SK-N-SH (cell line): ENCODE measurements around the gene ASCC3. TPM values are rescaled to one million over a fixed set of nuclear protein-coding genes. Genes with fewer than 3 reads are reported as not detected.
A peak's percentile ranks its signal among the peaks of the same experiment; 100 is the strongest.

ENCODE experiments used
- CTCF ChIA-PET: fragments of 300-600, 350-600 bp; formaldehyde crosslinking; extraction: SDS; loops from one replicate; lab custom pipeline; 2021; lab: Yijun Ruan, JAX
- POLR2A ChIA-PET: fragments of 350-600 bp; sonication (Branson Sonifier 250); formaldehyde crosslinking; extraction: SDS; loops from one replicate; lab custom pipeline; 2020; ENCODE audit warnings: antibody characterized with exemption, inconsistent platforms; lab: Yijun Ruan, JAX
- DNase-seq: peaks from one replicate; pipeline ENCODE4 v3.0.0; 2012
- H2AFZ ChIP-seq: fragments of 200-600 bp; sonication (generic); 2 replicates; pipeline ENCODE4 v1.8.1; 2016; ENCODE audit warnings: antibody characterized with exemption, mild to moderate bottlenecking, low read depth
- H3F3A ChIP-seq: fragments of 200-600 bp; sonication (generic); replicated peaks from 2 replicates; pipeline ENCODE3; 2016; ENCODE audit warnings: antibody characterized with exemption, mild to moderate bottlenecking; ENCODE audit not compliant: insufficient read depth
- H3K27ac ChIP-seq, 2 experiments: fragments of 200-500 bp in 1 of 2; fragments of 200-600 bp in 1 of 2; sonication (Bioruptor generic) in 1 of 2; sonication (generic), shearing (Covaris generic) in 1 of 2; 2 replicates each; pipeline versions ENCODE4 v1.5.1 to v1.6.1; 2014 to 2016; ENCODE audit warnings: low read depth in 2 of 2, inconsistent platforms in 1 of 2, low read length in 1 of 2, mild to moderate bottlenecking in 1 of 2, mixed read lengths in 1 of 2
- H3K27me3 ChIP-seq: fragments of 200-600 bp; sonication (generic), shearing (Covaris generic); 2 replicates; pipeline ENCODE4 v1.6.1; 2016; ENCODE audit warnings: mixed run types; ENCODE audit not compliant: insufficient read depth
- H3K36me3 ChIP-seq, 2 experiments: fragments of 200-500 bp in 1 of 2; fragments of 200-600 bp in 1 of 2; sonication (Bioruptor generic) in 1 of 2; sonication (generic) in 1 of 2; replicated peaks in 1 of 2; 2 replicates each; pipeline versions ENCODE3 to v1.5.1; 2014 to 2016; ENCODE audit warnings: low read length in 1 of 2, mild to moderate bottlenecking in 1 of 2; ENCODE audit not compliant: insufficient read depth in 2 of 2, control insufficient read depth in 1 of 2
- H3K4me1 ChIP-seq, 2 experiments: fragments of 200-500 bp in 1 of 2; fragments of 200-600 bp in 1 of 2; sonication (Bioruptor generic) in 1 of 2; sonication (generic), shearing (Covaris generic) in 1 of 2; 2 replicates each; pipeline versions ENCODE4 v1.5.1 to v1.6.1; 2014 to 2016; ENCODE audit warnings: low read depth in 1 of 2, low read length in 1 of 2, mixed run types in 1 of 2; ENCODE audit not compliant: insufficient read depth in 2 of 2, control insufficient read depth in 1 of 2
- H3K4me2 ChIP-seq: fragments of 200-600 bp; sonication (generic), shearing (Covaris generic); 2 replicates; pipeline ENCODE4 v1.6.1; 2017; ENCODE audit warnings: mixed run types
- H3K4me3 ChIP-seq, 2 experiments: fragments of 200-500 bp in 1 of 2; fragments of 200-600 bp in 1 of 2; sonication (Bioruptor generic) in 1 of 2; sonication (generic), shearing (Covaris generic) in 1 of 2; 2 replicates each; pipeline versions ENCODE4 v1.5.1 to v1.8.1; 2014 to 2016; ENCODE audit warnings: low read depth in 2 of 2, inconsistent platforms in 1 of 2, low read length in 1 of 2, mild to moderate bottlenecking in 1 of 2, mixed read lengths in 1 of 2, moderate library complexity in 1 of 2
- H3K79me2 ChIP-seq: fragments of 200-600 bp; sonication (generic); 2 replicates; pipeline ENCODE4 v1.8.1; 2017; ENCODE audit warnings: mild to moderate bottlenecking; ENCODE audit not compliant: insufficient read depth
- H3K9ac ChIP-seq: fragments of 200-600 bp; sonication (generic); 2 replicates; pipeline ENCODE4 v1.6.1; 2017; ENCODE audit warnings: mixed run types
- H3K9me2 ChIP-seq: fragments of 200-600 bp; sonication (generic); 2 replicates; pipeline ENCODE4 v1.6.1; 2017; ENCODE audit warnings: mixed run types
- H3K9me3 ChIP-seq: fragments of 200-600 bp; sonication (generic); 2 replicates; pipeline ENCODE4 v1.6.1; 2017; ENCODE audit warnings: mixed run types, mild to moderate bottlenecking, moderate library complexity
- H4K20me1 ChIP-seq: fragments of 200-600 bp; sonication (generic); 2 replicates; pipeline ENCODE4 v1.6.1; 2017; ENCODE audit warnings: mild to moderate bottlenecking, mixed run types; ENCODE audit not compliant: insufficient read depth
- CHD2 ChIP-seq: fragments of 150-350 bp; IDR thresholded peaks from 2 replicates; pipeline ENCODE4 v1.6.1; 2018; ENCODE audit warnings: low read length; ENCODE audit not compliant: partially characterized antibody
- ELF1 ChIP-seq: IDR thresholded peaks from 2 replicates; pipeline ENCODE4 v1.4.0; 2012
- EP300 ChIP-seq, 2 experiments: IDR thresholded peaks; 2 replicates each; pipeline versions ENCODE4 v1.4.0 to v1.6.1; 2012; ENCODE audit warnings: borderline replicate concordance in 1 of 2, low read depth in 1 of 2, low read length in 1 of 2
- FOSL2 ChIP-seq: IDR thresholded peaks from 2 replicates; pipeline ENCODE4 v1.4.0; 2012; ENCODE audit warnings: low read depth, mild to moderate bottlenecking, moderate library complexity, borderline replicate concordance
- FOXJ3 ChIP-seq: sonication (generic); formaldehyde crosslinking; IDR thresholded peaks from 2 replicates; pipeline ENCODE4 v1.5.1; 2020; ENCODE audit warnings: mild to moderate bottlenecking, missing genetic modification reagents
- GABPA ChIP-seq: IDR thresholded peaks from 2 replicates; pipeline ENCODE4 v1.4.0; 2012; ENCODE audit warnings: low read depth, mild to moderate bottlenecking
- GATA2 ChIP-seq: sonication (generic); formaldehyde crosslinking; IDR thresholded peaks from 2 replicates; pipeline ENCODE4 v1.5.0; 2020; ENCODE audit warnings: mild to moderate bottlenecking, missing genetic modification reagents
- MEF2A ChIP-seq: IDR thresholded peaks from 2 replicates; pipeline ENCODE4 v1.4.0; 2012; ENCODE audit warnings: low read depth, borderline replicate concordance
- MXI1 ChIP-seq: IDR thresholded peaks from 2 replicates; pipeline ENCODE4 v1.6.1; 2012; ENCODE audit warnings: mild to moderate bottlenecking, low read depth, low read length, improper control_type of control experiment
- NFIC ChIP-seq: IDR thresholded peaks from 2 replicates; pipeline ENCODE4 v1.4.0; 2012; ENCODE audit warnings: borderline replicate concordance
- RAD21 ChIP-seq: IDR thresholded peaks from 2 replicates; pipeline ENCODE4 v1.6.1; 2012; ENCODE audit warnings: mild to moderate bottlenecking, low read length
- RCOR1 ChIP-seq: fragments of 150-350 bp; IDR thresholded peaks from 2 replicates; pipeline ENCODE4 v1.6.1; 2017; ENCODE audit warnings: antibody characterized with exemption, low read length
- RFX5 ChIP-seq: IDR thresholded peaks from 2 replicates; pipeline ENCODE4 v1.6.1; 2012; ENCODE audit warnings: mild to moderate bottlenecking, improper control_type of control experiment, low read length
- SMC3 ChIP-seq: IDR thresholded peaks from 2 replicates; pipeline ENCODE4 v1.6.1; 2012; ENCODE audit warnings: low read depth, low read length, improper control_type of control experiment
- TCF12 ChIP-seq: IDR thresholded peaks from 2 replicates; pipeline ENCODE4 v1.4.0; 2012
- YY1 ChIP-seq: IDR thresholded peaks from 2 replicates; pipeline ENCODE4 v1.4.0; 2012; ENCODE audit warnings: low read depth, mild to moderate bottlenecking
- WGBS: methylation state at CpG from one replicate; pipeline ENCODE4 v1.1.6; 2017; ENCODE audit warnings: low lambda C conversion rate; 5-methylcytosine and 5-hydroxymethylcytosine counted together
- polyA plus RNA-seq, 3 experiments: library from polyadenylated mRNA; depleted of rRNA; stranded (reverse); fragments of >200 nt; gene quantifications; 2 replicates each; pipeline ENCODE4 v1.2.3, GENCODE V29; 2012
- TF ChIP-seq, protein P1 (sequence below): fragments of 200-600 bp; sonication (generic); IDR thresholded peaks from 2 replicates; pipeline ENCODE4 v1.6.1; 2017; ENCODE audit warnings: antibody characterized with exemption, mild to moderate bottlenecking, moderate library complexity
- TF ChIP-seq, protein P2 (sequence below): IDR thresholded peaks from 2 replicates; pipeline ENCODE4 v1.4.0; 2012; ENCODE audit warnings: low read depth, borderline replicate concordance

ASCC3 gene
- polyA plus RNA-seq, 1 of the 3 experiments (the other 2 are of a cell fraction): 17.9 TPM

DNA sequence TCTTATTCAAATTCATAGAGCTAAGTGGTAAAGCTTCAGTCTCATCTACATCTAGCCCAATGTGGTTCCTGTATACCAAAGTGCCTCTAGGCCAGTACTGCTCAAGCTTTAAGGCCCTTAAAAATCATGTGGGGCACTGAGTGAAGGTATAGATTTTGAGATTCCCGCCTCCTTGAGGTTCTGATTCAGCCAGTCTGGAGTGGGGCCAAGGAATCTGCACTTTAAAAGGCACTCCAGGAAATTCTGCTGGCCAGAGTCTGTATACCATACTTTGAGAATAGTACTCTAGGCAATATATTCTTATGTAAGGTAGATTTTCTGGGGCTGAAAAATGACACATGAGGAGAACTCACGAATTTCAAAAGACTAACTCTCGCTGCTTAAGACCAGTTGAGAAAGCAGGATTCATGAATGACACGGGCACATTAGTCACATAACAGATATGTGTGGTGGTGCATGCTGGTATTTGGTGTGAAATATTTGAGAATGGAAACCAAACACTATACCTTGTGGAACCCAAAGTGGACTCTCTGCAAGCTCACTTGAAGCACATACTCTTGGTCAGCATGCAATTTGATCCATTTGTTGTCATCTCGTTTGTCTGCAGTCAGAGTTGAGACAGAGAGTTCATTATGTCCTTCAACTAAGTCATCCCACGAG is 368.8 kb downstream of the ASCC3 start:
- Histone ChIP-seq H3K4me2 (no peak overlapping the region), H3K9me3 (no peaks in the 10 kb centered on the region), H3K4me3 (no peak overlapping the region), H3K9me2 (no peaks in the 10 kb centered on the region), H3K79me2 (no peaks in the 10 kb centered on the region), H3K9ac (no peak overlapping the region), H2AFZ (no peak overlapping the region), H3F3A (peaks cover 7% of the 10 kb centered on the region), H3K4me1 (peaks cover 0 to 13% of the 10 kb centered on the region in 2 experiments; a peak in 2 of 4 replicates), H3K36me3 (peaks cover 43 to 46% of the 10 kb centered on the region in 2 experiments), H3K27ac (no peak overlapping the region), H4K20me1 (no peaks in the 10 kb centered on the region), H3K27me3 (no peaks in the 10 kb centered on the region)
- 89% methylated on average over 6 of the region's 6 CpGs for WGBS
- ChIA-PET POLR2A (no interaction called here), CTCF (interaction anchor here (0.8 kb wide), 1 partner anchor 46 kb away, joined by 3 read pairs; no protein-coding TSS in a partner anchor)
- no peak for DNase-seq
- TF ChIP-seq NFIC: 0 out of 2 replicates have a peak, but pooled peaks have one; percentile 9
- TF ChIP-seq GABPA: no peak
- TF ChIP-seq MXI1: no peak
- no peak for TF ChIP-seq FOXJ3
- TF ChIP-seq RFX5: no peak
- no peak for TF ChIP-seq RAD21
- TF ChIP-seq FOSL2: no peak

DNA sequence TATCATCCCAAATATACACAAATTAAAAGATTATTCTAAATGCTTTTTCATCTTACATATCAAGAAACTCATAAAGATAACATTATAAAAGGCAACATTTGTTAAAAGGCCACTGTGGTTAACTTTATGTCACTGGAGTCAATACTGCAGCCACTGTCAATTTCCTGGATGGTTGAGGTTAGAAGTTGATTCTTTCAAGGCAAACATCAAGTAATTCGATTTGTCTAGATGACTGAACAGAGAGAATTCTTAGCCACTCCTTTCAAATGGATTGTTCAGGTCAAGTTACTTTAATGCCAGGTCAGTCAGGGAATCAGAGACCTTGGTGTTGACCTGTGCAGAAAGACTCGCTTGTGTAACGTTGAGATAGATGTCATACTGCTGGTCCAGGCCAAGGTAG is 372.0 kb downstream of the ASCC3 start:
- Histone ChIP-seq H3K4me2 (no peak overlapping the region), H3K36me3 (peaks cover 27 to 42% of the 10 kb centered on the region in 2 experiments), H3K27ac (no peak overlapping the region), H3K9me3 (no peaks in the 10 kb centered on the region), H3K4me3 (no peak overlapping the region), H3K4me1 (no peaks in the 10 kb centered on the region), H3K27me3 (no peaks in the 10 kb centered on the region), H3K9ac (no peak overlapping the region), H3K79me2 (no peaks in the 10 kb centered on the region), H4K20me1 (no peaks in the 10 kb centered on the region), H3K9me2 (no peaks in the 10 kb centered on the region), H3F3A (peaks cover 7% of the 10 kb centered on the region), H2AFZ (no peak overlapping the region)
- WGBS: 87% methylated on average over 3 of the region's 3 CpGs
- ChIA-PET POLR2A (no interaction called here), CTCF (no interaction called here)
- DNase-seq: no peak
- TF ChIP-seq ELF1 (no peak), RCOR1 (no peak)
- TF ChIP-seq, protein P1, sequence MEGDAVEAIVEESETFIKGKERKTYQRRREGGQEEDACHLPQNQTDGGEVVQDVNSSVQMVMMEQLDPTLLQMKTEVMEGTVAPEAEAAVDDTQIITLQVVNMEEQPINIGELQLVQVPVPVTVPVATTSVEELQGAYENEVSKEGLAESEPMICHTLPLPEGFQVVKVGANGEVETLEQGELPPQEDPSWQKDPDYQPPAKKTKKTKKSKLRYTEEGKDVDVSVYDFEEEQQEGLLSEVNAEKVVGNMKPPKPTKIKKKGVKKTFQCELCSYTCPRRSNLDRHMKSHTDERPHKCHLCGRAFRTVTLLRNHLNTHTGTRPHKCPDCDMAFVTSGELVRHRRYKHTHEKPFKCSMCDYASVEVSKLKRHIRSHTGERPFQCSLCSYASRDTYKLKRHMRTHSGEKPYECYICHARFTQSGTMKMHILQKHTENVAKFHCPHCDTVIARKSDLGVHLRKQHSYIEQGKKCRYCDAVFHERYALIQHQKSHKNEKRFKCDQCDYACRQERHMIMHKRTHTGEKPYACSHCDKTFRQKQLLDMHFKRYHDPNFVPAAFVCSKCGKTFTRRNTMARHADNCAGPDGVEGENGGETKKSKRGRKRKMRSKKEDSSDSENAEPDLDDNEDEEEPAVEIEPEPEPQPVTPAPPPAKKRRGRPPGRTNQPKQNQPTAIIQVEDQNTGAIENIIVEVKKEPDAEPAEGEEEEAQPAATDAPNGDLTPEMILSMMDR: no peak

DNA sequence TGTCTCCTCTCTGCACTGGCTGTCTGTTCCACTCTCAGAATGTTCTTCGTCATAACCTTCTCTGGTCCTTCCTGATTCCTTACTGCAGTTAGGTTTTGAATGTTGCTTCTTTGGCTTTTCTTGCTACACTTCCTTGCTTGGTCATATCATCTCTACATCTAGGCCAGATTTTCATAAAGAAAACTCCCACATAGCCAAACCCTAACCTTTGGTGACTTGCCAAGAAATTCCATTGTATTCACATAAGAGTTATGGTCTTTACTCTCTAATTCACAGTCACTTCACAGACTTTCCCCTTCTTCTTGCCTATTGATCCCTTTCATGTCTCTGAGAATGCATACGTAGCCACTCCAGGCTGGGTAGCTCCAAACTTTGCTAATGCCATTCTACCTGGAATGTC is 374.5 kb downstream of the ASCC3 start:
- no peak overlapping the region for H3K9ac ChIP-seq
- POLR2A ChIA-PET: no interaction called here
- H3K9me3 ChIP-seq: no peaks in the 10 kb centered on the region
- H3K4me3 ChIP-seq: no peak overlapping the region
- no peaks in the 10 kb centered on the region for H4K20me1 ChIP-seq
- H3K27me3 ChIP-seq: no peaks in the 10 kb centered on the region
- no peaks in the 10 kb centered on the region for H3K79me2 ChIP-seq
- H3K36me3 ChIP-seq: peaks cover 17 to 29% of the 10 kb centered on the region in 2 experiments
- 94% methylated on average over 2 of the region's 2 CpGs for WGBS
- no peak for DNase-seq
- H3K4me2 ChIP-seq: no peak overlapping the region
- CTCF ChIA-PET: interaction anchor here (1.1 kb wide), 1 partner anchor 158 kb away, joined by 3 read pairs; no protein-coding TSS in a partner anchor
- H2AFZ ChIP-seq: no peak overlapping the region
- no peaks in the 10 kb centered on the region for H3K4me1 ChIP-seq
- H3K9me2 ChIP-seq: no peaks in the 10 kb centered on the region
- no peak overlapping the region for H3K27ac ChIP-seq
- H3F3A ChIP-seq: peaks cover 3% of the 10 kb centered on the region
- TF ChIP-seq EP300 (IDR thresholded peaks at IDR 0.05; ENCODE audit: borderline replicate concordance in 1 of 2, low read depth in 1 of 2, low read length in 1 of 2) (no peak), YY1 (no peak), MEF2A (no peak), CHD2 (no peak), SMC3 (no peak), FOSL2 (no peak), NFIC (no peak), RFX5 (no peak), ELF1 (no peak), TCF12 (no peak), GATA2 (CRISPR knock-in tag) (no peak)
- TF ChIP-seq, protein P2, sequence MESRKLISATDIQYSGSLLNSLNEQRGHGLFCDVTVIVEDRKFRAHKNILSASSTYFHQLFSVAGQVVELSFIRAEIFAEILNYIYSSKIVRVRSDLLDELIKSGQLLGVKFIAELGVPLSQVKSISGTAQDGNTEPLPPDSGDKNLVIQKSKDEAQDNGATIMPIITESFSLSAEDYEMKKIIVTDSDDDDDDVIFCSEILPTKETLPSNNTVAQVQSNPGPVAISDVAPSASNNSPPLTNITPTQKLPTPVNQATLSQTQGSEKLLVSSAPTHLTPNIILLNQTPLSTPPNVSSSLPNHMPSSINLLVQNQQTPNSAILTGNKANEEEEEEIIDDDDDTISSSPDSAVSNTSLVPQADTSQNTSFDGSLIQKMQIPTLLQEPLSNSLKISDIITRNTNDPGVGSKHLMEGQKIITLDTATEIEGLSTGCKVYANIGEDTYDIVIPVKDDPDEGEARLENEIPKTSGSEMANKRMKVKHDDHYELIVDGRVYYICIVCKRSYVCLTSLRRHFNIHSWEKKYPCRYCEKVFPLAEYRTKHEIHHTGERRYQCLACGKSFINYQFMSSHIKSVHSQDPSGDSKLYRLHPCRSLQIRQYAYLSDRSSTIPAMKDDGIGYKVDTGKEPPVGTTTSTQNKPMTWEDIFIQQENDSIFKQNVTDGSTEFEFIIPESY: no peak
